Activated B cell treated with CpG ODN at 0.5 μM for 24 hours (primary cell): ENCODE results near the gene MRPL48. TPM values are rescaled to one million over a fixed set of nuclear protein-coding genes. Genes with fewer than 3 reads are reported as not detected.

Source experiments
- ATAC-seq: fragments of 200-7000 bp; cut with Tn5 transposase; one replicate; pipeline ENCODE4 v1.10.0; 2021; ENCODE audit warnings: low read depth, mild to moderate bottlenecking, moderate library complexity
- CTCF ChIA-PET: fragments of 350-600 bp; sonication (Branson Sonifier 250); formaldehyde crosslinking; loops from one replicate; lab custom pipeline; 2021; ENCODE audit warnings: antibody characterized with exemption; lab: Charles Lee
- POLR2A ChIA-PET: fragments of 350-600 bp; sonication (Branson Sonifier 250); formaldehyde crosslinking; loops from one replicate; lab custom pipeline; 2021; ENCODE audit warnings: antibody characterized with exemption; lab: Charles Lee
- DNase-seq: peaks from one replicate; pipeline ENCODE4 v3.0.0; 2022
- H3K27ac Mint-ChIP-seq: one replicate; pipeline ENCODE4 v1.8.0; 2020; ENCODE audit warnings: mixed read lengths
- H3K27me3 Mint-ChIP-seq: one replicate; pipeline ENCODE4 v1.8.0; 2021; ENCODE audit warnings: mixed read lengths
- H3K36me3 Mint-ChIP-seq: one replicate; pipeline ENCODE4 v1.8.0; 2021; ENCODE audit warnings: low read depth, mixed read lengths
- H3K4me1 Mint-ChIP-seq: one replicate; pipeline ENCODE4 v1.8.0; 2021; ENCODE audit warnings: mixed read lengths
- H3K4me3 Mint-ChIP-seq: one replicate; pipeline ENCODE4 v1.8.0; 2020; ENCODE audit warnings: mild to moderate bottlenecking, mixed read lengths
- H3K9me3 Mint-ChIP-seq: one replicate; pipeline ENCODE4 v1.8.0; 2020; ENCODE audit warnings: mixed read lengths
- CTCF ChIP-seq: fragments of 200-600 bp; IDR thresholded peaks from one replicate; pipeline ENCODE4 v1.8.0; 2022; ENCODE audit warnings: antibody characterized with exemption, mild to moderate bottlenecking
- intact Hi-C: fragments of 100-400 bp; cut with micrococcal nuclease; formaldehyde crosslinking; loops from one replicate; pipeline ENCODE4 v1.15.1; 2024
- total RNA-seq: library from RNA; stranded (reverse); gene quantifications from 2 replicates; pipeline ENCODE4 v1.2.3, GENCODE V29; 2022

MRPL48 gene
- total RNA-seq, result 38.3 and 40.6 TPM in 2 replicates

- Mint-ChIP-seq H3K36me3 (peaks cover 13% of the 10 kb centered on the region), H3K4me3 (peak within 1 kb of the TSS; percentile 100), H3K27ac (peak within 1 kb of the TSS; percentile 100), H3K9me3 (no peaks in the 10 kb centered on the region), H3K4me1 (peaks cover 15% of the 10 kb centered on the region), H3K27me3 (no peaks in the 10 kb centered on the region)
- DNase-seq, result peak; percentile 84
- intact Hi-C loops, result loop anchor here (1.0 to 5.0 kb wide), 5 partner anchors 9 to 704 kb away; partner anchors contain the start of genes FAM168A, LIPT2 and RAB6A
- CTCF ChIA-PET, result interaction anchor here (1.5 kb wide), 1 partner anchor 9 kb away, joined by 3 read pairs; no protein-coding TSS in a partner anchor
- no peak for TF ChIP-seq CTCF
- POLR2A ChIA-PET, result interaction anchor here (0.7 to 2.2 kb wide), 10 partner anchors 9 to 705 kb away, joined by 3 to 68 read pairs (median 5); partner anchors contain the start of genes C2CD3, PPME1 and RAB6A
- peak; percentile 100 for ATAC-seq
Observed at GRCh38 chr11:73787643-73788558, at the start of gene MRPL48. Gene MRPL48, plus strand, starts transcription at chr11:73787874. Its CDS starts 98 bp downstream, at chr11:73787972.

GRCh38 chr11:73743045-73743444 lies 44.6 kb upstream of the MRPL48 start:
- ATAC-seq (no peak), DNase-seq (no peak)
- no peak overlapping the region for H3K27ac Mint-ChIP-seq
- intact Hi-C loops, result no loop called here
- CTCF ChIA-PET, result no interaction called here
- TF ChIP-seq CTCF, result no peak
- peaks cover 15% of the 10 kb centered on the region for H3K36me3 Mint-ChIP-seq
- no peaks in the 10 kb centered on the region for H3K9me3 Mint-ChIP-seq
- H3K4me3 Mint-ChIP-seq, result no peak overlapping the region
- no peaks in the 10 kb centered on the region for H3K27me3 Mint-ChIP-seq
- POLR2A ChIA-PET, result no interaction called here
- peaks cover 10% of the 10 kb centered on the region for H3K4me1 Mint-ChIP-seq

- ATAC-seq, result no peak
- Mint-ChIP-seq H3K4me1 (peaks cover 30% of the 10 kb centered on the region), H3K27me3 (no peaks in the 10 kb centered on the region), H3K27ac (no peak overlapping the region), H3K36me3 (peaks cover 15% of the 10 kb centered on the region), H3K9me3 (no peaks in the 10 kb centered on the region), H3K4me3 (no peak overlapping the region)
- TF ChIP-seq CTCF, result no peak
- ChIA-PET CTCF (no interaction called here), POLR2A (no interaction called here)
- DNase-seq, result no peak
- intact Hi-C loops, result no loop called here
Observed at GRCh38 chr11:73746701-73747100, 41.0 kb upstream of the MRPL48 start.

GRCh38 chr11:73747762-73748161 lies 39.9 kb upstream of the MRPL48 start:
- CTCF ChIA-PET, result no interaction called here
- no peak for TF ChIP-seq CTCF
- DNase-seq, result no peak
- H3K27me3 Mint-ChIP-seq, result no peaks in the 10 kb centered on the region
- H3K4me3 Mint-ChIP-seq, result no peak overlapping the region
- no peak for ATAC-seq
- H3K4me1 Mint-ChIP-seq, result peaks cover 36% of the 10 kb centered on the region
- intact Hi-C loops, result no loop called here
- no peak overlapping the region for H3K27ac Mint-ChIP-seq
- POLR2A ChIA-PET, result no interaction called here
- H3K36me3 Mint-ChIP-seq, result peaks cover 15% of the 10 kb centered on the region
- no peaks in the 10 kb centered on the region for H3K9me3 Mint-ChIP-seq

- no peak overlapping the region for H3K4me3 Mint-ChIP-seq
- intact Hi-C loops, result no loop called here
- CTCF ChIA-PET, result no interaction called here
- ATAC-seq (no peak), DNase-seq (no peak)
- no peak for TF ChIP-seq CTCF
- peaks cover 14% of the 10 kb centered on the region for H3K36me3 Mint-ChIP-seq
- POLR2A ChIA-PET, result no interaction called here
- no peaks in the 10 kb centered on the region for H3K9me3 Mint-ChIP-seq
- H3K27ac Mint-ChIP-seq, result no peak overlapping the region
- peaks cover 36% of the 10 kb centered on the region for H3K4me1 Mint-ChIP-seq
- no peaks in the 10 kb centered on the region for H3K27me3 Mint-ChIP-seq
Observed at GRCh38 chr11:73748300-73748699, 39.4 kb upstream of the MRPL48 start.
